GM21528 (cell line): ENCODE data around the gene BTD.
A peak's percentile ranks its signal among the peaks of the same experiment; 100 is the strongest.
"Not testable (repeated sequence)": the region's sequence is repeated elsewhere in the genome, so short reads cannot be mapped to it uniquely, and the experiment has no call there.

ENCODE experiments used
- ATAC-seq: cut with Tn5 transposase; IDR thresholded peaks from one replicate; pipeline ENCODE4 v1.9.1; 2021; ENCODE audit warnings: mild to moderate bottlenecking, moderate library complexity; ENCODE audit not compliant: unreplicated experiment, low FRiP score

BTD gene

GRCh38 chr3:15602146-15602536, 596 bp downstream of the BTD start:
- peak; percentile 37 for ATAC-seq

DNA sequence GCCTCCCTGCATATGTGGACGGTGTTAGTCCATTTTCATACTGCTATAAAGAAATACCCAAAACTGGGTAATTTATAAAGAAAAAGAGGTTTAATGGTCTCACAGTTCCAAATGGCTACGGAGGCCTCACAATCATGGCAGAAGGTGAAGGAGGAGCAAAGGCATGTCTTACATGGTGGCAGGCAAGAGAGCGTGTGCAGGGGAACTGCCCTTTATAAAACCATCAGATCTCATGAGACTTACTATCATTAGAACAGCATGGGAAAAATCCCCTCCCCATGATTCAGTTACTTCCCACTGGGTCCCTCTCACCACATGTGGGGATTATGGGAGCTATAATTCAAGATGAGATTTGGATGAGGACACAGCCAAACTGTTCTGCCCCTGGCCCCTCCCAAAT, 1.3 kb downstream of the BTD start:
- ATAC-seq = not testable (repeated sequence)

- not testable (repeated sequence) for ATAC-seq
Measured at GRCh38 chr3:15604584-15604983, 3.0 kb downstream of the BTD start.

GRCh38 chr3:15606434-15606891, 4.9 kb downstream of the BTD start:
- no peak for ATAC-seq

GRCh38 chr3:15610082-15610759, 8.7 kb downstream of the BTD start:
- ATAC-seq = no peak

DNA sequence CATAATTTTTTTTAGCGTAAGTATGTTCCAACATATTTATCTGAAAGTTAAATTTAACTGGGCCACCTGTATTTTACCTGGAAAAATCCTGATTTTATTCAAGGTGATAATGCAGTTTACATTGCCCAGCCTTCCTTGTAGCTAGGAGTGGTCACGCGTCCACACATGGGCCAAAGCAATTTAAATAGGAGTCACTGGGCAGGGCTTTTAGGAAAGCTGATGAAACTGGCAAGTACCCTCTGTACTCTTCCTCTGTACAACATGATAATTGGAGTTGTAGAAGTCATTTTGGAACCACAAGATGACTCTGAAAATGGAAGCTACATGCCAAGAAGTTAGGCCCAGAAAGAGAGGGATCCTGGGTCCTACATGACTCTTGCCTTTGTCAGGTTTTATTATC, 9.5 kb downstream of the BTD start:
- ATAC-seq = no peak

- ATAC-seq = no peak
Measured at GRCh38 chr3:15612001-15612400, 10.5 kb downstream of the BTD start.

- ATAC-seq = no peak
Measured at GRCh38 chr3:15614958-15615357, 13.4 kb downstream of the BTD start.

DNA sequence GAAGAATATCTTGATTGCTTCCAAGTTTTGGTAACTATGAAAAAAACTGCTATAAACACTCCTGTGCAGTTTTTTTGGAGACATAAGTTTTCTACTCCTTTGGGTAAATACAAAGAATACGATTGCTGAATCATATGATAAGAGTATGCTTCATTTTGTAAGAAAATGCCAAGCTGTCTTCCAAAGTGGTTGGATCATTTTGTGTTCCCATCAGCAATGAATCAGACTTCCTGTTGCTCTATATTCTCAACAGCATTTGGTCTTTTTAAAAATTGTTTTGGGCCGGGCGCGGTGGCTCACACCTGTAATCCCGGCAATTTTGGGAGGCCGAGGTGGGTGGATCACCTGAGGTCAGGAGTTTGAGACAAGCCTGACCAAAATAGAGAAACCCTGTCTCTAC, 14.5 kb downstream of the BTD start:
- no peak for ATAC-seq

DNA sequence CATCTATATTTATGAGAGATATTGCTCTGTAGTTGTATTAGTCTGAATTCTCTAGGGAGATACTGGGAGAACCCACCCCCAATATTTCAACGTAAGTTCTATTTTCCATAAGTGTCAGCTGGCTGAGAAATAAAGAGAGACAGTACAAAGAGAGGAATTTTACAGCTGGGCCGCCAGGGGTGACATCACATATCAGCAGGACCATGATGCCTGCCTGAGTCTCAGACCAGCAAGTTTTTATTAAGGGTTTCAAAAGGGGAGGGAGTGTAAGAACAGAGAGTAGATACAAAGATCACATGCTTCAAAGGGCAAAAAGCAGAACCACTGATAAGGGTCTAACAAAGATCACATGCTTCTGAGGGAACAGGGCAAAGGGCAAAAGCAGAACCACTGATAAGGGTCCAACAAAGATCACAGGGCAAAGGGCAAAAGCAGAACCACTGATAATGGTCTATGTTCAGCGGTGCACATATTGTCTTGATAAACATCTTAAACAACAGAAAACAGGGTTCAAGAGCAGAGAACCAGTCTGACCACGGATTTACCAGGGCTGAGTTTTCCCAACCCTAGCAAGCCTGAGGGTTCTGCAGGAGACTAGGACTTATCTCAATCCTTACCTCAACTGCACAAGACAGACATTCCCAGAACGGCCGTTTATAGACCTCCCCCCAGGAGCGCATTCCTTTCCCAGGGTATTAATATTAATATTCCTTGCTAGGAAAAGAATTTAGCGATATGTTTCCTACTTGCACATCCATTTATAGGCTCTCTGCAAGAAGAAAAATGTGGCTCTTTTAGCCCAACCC, 18.3 kb downstream of the BTD start:
- not testable (repeated sequence) for ATAC-seq

GRCh38 chr3:15623535-15624440, 22.2 kb downstream of the BTD start:
- no peak for ATAC-seq

DNA sequence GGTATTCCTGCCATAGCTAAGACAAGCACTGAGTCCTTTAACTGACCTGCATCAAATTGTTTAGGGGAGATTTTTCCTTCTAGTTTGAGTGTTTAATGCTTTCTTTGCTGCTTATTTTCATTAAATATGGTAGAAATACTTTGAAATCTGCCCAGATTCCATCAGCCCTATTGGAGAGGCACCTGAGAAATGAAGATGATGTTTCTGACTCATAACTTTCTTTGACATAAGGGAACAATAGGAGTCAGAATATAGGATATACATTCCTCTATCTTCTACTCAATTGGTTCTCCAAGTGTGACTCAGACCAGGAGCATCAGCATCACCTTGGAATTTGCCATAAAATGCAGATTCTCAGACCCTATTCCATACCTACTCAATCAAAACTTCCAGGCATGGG, 27.4 kb downstream of the BTD start:
- ATAC-seq = no peak

DNA sequence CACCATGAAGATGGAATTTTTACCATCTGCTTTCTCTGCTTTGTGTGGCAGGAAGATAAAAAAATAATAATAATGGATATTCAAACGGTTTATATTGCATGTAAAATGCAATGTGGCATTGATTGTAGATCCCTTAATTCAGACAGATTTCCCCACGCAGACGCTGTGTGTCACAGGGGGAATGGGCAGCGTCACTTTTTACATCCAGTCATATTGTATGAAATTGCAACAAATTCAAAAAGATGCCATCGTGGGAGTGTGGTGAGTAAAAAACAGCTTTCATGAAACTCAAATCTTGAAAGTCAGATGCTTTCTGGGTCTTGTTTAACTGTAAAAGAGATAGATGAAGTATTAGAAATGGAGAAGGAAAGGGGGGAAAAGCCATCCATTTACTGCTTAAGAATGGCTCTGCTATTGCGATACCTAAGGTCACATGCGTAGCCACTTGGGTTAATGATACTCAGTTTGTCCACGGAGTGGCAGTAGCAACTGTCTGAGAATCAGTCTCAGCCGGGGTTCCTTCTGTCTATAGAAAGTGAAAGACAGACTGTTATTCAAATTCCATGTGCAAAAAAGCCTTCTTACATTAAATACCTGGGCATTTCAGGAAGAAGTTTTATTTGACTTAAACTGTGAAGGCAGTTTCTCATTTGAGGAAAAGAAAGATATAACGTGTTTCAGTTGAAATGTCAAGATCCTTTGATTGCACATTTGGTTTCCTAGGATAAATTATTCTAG, 28.5 kb downstream of the BTD start:
- ATAC-seq = peak; percentile 90

- peak; percentile 54 for ATAC-seq
Measured at GRCh38 chr3:15630646-15631350, 29.3 kb downstream of the BTD start.

DNA sequence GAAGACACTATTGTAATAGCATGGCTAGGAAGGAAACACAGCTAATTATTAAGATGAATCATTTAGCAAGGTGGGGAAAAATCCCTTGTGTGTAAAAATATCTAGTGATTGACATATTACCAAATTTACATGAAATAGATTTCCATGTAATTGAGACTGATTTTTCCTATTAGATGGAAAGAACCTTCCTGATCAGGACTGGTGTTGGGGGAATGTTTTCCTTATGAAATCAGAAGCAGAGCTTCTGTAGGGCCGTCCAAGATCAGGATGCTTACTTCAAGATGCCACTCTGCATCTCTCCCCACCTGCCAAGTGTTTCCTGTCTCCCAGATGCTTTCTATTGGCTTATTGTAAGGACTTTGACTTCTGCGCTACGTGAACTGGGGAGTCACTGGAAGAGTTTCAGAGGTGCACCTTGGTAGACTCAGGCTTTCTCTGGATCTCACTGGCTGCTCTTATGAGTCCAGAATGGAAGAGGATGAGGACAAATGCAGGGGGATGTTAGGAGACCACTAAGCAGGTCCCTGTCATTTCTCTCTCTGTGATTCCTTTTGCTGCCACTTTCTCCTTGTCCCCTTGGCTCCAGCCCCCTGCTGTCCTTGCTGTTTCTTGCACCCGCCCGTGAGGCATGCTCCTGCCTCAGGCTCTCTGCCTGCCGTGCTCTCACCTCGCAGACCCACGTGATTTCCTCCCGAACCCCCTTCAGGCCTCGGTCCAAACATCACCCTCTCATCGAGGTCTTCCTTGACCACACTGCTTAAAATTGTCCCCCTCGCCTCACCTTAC, 30.1 kb downstream of the BTD start:
- no peak for ATAC-seq

DNA sequence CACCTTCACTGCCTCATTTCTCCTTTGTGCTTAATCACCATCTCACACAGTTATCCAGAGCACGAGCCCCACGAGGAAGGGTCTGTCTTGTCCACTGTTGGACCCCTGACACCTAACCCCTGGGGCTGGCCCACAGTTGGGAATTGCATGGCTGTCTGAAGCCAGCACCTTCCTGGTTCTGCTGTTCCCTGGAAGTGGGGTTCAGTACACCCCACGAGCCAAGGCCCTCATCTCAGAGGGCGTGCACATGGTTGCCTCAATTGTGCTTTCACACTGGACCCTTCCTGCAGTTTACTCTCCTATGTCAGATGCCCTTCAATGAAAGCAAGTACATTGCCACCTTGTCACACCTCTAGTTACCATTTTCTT, 30.7 kb downstream of the BTD start:
- ATAC-seq = no peak

GRCh38 chr3:15633159-15633558, 31.6 kb downstream of the BTD start:
- ATAC-seq = no peak

- ATAC-seq = no peak
Measured at GRCh38 chr3:15633766-15634598, 32.4 kb downstream of the BTD start.
